HS-27A (cell line): ENCODE measurements around the gene EML4.

Experiments used
- DNase-seq: peaks from one replicate; pipeline ENCODE4 v3.0.0-alpha.2; 2012; ENCODE audit warnings: low read depth, missing footprints

Gene EML4

DNA sequence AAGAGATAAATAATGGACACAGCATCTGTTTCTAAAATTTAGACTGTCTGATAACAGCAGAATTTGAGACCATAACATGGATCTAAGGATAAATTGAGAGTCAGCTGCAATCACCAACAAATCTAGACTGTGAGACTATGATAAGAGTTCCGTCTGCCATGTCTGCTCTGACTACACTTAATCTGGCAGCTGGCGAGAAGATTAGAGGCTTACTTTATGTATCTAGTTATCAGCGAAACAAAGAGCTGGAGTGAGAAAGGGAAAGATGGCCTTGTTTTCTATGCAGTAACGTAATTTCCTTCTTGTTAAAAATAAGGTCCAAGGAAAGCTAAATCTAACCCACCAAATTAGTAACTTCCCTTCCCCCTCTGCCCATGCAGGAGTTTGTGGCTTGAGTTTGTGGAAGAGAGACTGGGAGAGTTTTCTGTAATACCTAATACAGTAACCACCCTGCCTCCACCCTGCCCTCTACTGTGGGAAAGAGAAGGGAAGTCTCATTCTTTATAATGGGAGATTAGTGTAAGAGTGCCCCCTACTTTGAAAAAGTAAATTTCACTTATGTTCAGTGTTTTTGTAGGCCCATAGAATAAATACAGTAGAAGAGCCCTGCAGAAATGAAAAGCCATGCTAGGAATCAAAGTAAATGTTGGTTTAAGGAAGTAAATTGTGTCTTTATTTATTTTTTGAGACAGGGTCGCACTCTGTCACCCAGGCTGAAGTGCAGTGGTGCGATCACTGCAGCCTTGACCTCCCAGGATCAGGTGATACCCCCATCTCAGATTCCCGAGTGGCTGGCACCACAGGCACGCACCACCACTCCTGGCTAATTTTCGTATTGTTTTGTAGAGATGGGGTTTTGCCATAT is 27.5 kb downstream of the EML4 start:
- DNase-seq, result no peak

DNA sequence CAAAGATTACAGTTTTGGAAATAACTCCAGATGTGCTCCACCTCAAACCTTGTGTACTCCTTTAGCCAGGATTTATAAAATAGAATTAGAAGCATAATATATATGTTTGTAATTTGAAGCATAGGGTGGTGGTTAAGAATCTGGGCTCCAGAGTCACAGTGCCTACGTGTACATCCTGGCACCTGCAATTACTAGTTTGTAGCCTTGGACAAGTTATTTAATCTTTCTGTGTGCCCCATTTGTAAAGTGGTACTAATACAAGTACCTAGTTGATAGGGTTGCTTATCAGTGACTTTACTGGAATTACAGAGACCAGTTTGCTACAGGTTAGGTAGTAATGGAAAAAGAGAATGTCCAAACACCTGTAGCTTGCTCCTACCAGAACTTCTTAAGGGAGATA is 28.6 kb downstream of the EML4 start:
- DNase-seq, result no peak

DNA sequence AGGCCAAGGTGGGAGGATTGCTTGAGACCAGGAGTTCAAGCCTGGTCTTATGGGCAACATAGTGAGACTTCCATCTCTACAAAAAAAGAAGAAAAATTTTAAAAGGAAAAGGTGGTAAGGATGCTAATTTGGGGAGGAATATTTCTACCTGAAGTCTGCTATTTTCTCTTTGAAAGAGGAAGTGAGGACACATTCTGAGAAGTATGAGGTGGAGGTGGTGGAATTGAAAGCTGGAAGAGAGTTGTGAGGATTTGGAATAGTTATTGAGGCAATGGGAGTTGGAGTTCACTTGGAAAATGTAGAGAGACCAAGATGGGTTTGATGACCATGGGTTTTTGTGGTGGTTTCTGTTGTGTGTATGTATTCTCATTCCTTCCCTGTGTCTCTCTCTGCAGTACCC is 29.3 kb downstream of the EML4 start:
- DNase-seq, result no peak

DNA sequence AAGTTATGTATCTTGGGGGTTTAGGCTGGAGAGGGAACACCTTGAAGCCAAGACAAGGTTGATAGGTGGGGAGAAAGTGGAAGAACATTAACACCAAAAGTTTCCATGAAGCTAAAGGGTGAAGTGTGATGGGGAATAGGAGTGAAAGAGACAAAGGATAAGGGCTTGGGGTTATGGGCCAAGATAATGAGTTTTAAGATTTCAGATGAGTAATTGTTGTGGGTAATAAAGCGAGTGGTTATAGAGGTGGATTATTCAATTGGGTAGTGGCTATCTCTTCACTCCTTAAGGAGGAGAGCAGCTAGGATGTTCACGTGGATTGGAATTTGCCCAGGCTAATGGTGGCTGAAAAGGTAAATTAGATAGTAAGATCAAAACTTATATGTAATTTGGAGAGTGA is 29.8 kb downstream of the EML4 start:
- no peak for DNase-seq

DNA sequence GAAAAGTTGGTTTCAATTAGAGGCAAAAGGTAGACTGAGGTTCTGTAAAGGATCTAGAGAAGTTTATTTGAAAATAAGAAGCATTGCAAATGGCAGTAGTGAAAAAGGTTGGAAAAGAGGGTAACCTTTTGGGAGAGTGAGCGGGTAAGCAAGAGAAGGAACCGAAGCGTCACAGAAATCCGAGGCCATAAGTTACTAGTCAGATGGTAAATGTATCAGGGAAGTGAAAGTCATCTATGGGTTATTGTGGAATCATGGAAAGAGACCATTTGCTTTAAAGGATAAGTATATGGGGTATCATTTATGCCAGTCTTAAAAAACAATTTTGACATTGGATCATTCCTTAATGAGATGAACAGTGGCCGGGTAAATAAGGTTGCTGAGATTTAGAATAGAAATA is 30.5 kb downstream of the EML4 start:
- DNase-seq, result no peak

DNA sequence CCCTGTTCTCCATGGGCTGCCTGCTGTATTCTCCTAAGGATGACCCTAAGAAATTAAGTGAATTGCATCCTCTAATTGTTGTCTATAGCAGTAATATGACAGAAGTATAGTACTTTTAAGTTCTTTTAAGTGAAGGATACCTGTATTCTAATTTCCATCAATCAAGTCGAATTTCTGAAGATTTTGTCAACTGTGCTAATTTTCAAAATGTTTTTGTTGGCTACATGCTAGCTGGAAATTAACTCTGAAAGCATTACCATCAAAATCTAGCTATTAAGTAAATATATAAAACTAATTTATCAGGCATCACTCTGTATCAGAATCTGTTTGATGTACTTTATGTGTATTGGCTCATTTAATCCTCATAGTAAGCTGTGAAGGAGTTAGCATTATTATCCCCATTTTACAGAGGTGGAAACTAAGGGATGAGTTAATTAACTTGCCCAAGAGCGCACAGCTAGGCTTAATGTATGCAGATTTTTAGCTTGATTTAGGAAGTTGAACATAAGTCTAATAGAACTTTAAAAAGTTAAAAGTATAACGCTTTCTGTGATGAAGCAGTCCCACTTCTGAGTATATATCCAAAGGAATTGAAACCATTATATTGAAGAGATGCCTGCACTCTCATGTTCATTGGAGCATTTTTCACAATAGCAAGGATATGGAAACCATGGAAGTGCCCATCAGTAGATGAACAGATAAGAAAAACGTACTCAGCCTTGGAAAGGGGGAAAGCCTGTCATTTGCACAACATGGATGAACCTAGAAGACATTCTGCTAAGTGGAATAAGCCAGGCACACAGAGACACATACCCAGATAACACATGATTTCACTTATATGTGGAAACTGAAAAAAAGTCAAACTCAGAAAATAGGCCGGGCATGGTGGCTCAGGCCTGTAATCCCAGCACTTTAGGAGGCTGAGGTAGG is 32.0 kb downstream of the EML4 start:
- DNase-seq, result no peak

- DNase-seq, result no peak
These were observed 33.5 kb downstream of the EML4 start for GRCh38 chr2:42202634-42203008.

DNA sequence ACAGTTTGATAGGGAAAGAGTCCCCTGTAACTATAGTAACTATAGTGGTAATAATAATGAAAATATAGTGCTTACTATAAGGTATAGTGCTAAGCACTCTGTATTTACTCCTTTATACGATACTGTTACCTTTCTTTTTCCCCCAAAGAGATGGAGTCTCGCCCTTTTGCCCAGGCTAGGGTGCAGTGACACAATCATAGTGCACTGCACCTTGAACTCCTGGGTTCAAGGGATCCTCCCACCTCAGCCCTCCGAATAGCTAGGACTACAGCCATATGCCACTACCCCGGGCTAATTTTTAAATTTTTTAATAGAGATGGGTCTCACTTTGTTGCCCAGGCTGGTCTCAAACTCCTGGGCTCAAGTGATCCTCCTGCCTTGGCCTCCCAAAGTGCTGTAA is 34.6 kb downstream of the EML4 start:
- no peak for DNase-seq

- no peak for DNase-seq
These were observed 36.2 kb downstream of the EML4 start for GRCh38 chr2:42205337-42205736.

DNA sequence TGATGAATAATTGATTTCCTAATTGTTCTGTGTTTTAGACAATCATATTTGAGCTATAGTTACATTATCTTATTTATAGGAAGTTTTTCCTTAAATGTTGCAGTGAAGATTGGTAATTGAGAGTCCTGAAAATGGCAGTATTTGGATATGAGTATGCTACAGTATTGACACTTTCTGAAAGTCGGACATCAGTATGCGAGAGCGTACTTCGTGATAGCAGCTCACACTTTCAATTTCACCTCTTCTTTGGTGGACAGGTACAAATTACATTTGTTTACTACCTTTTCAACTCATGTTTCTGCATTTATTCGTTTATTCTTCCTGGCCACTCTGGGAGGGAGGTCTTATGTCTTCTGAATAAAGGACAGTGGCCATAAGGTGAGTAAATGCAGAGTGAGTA is 38.7 kb downstream of the EML4 start:
- DNase-seq, result no peak

GRCh38 chr2:42210203-42210602 is 41.0 kb downstream of the EML4 start:
- no peak for DNase-seq

GRCh38 chr2:42211291-42211690 is 42.1 kb downstream of the EML4 start:
- DNase-seq, result no peak

GRCh38 chr2:42214669-42215068 is 45.5 kb downstream of the EML4 start:
- DNase-seq, result no peak

GRCh38 chr2:42216694-42217093 is 47.5 kb downstream of the EML4 start:
- DNase-seq, result no peak

GRCh38 chr2:42217307-42217706 is 48.2 kb downstream of the EML4 start:
- DNase-seq, result no peak

GRCh38 chr2:42217914-42218313 is 48.8 kb downstream of the EML4 start:
- DNase-seq, result no peak

DNA sequence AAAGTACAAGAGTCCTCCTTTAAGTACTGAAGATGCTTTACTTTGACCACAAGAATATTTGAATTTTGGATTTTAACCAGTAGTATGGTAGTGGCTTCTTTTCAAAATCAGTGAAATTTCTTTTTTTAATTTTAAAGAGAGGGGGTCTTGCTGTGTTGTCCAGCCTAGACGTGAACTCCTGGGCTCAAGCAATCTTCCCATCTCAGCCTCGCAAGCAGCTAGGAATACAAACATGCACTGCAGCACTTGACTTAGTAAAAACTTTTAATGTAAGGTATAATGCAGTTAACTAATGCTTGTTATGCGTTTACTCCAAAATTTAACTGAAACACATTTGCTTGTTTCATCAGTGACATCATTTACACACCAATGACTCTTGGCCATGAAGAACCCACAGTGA is 49.6 kb downstream of the EML4 start:
- DNase-seq, result no peak

DNA sequence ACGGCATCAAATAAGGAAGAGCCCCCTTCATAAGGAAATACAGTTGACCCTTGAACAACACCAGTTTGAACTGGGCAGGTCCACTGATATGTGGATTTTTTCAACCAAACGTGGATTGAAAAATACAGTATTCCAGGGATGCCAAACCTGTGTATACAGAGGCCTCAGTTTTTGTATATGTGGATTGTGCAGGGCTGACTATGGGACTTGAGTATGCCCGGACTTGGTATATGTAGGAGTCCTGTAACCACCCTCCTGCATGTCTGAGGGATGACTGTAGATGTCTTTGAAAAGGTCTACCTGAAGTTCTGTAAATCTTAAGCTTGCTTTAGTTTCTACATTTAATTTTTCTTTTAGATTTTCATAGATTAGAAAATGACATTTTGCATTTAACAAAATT is 50.0 kb downstream of the EML4 start:
- DNase-seq, result no peak

DNA sequence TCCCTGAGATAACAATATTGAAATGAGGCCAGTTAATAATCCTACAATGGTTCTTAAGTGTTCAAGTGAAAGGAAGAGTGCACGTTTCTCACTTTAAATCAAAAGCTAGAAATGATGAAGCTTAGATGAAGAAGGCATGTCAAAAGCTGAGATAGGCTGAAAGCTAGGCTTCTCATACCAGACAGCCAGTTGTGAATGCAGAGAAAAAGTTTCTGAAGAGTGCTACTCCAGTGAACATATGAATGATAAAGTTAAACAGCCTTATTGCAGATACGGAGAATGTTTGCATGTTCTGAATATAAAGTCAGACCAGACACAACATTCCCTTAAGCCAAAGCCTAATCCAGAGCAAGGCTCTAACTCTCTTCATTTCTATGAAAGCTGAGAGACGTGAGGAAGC is 51.4 kb downstream of the EML4 start:
- DNase-seq, result no peak

GRCh38 chr2:42223067-42223854 is 54.1 kb downstream of the EML4 start:
- no peak for DNase-seq

- no peak for DNase-seq
These were observed 54.7 kb downstream of the EML4 start for GRCh38 chr2:42223855-42224268.

DNA sequence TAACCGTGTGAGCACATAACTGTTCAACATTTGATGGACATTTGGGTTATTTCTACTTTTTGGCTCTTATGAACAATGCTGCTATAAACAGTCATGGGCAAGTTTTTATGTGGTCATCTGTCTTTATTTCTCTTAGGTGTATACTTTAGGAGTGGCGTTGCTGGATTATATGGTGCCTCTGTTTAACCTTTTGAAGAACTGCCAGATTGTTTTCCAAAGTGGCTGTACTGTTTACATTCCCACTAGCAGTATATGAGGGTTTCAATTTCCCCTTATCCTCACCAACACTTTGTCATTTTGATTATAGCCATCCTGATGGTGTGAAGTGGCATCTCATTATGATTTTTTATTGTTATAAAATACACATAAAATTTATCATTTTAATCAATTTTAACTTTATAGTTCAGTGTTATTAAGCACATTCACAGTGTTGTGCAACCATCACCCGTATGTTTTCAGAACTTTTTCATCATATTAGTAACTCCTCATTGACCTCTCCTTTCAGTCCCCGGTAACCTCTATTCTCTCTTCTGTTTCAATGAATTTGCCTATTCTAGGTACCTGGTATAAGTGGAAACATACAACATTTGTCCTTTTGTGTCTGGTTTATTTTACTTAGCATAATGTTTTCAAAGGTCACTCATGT is 55.4 kb downstream of the EML4 start:
- no peak for DNase-seq
